NCI-H345 (cell line): Measurements from ENCODE around the gene SART1.

Experiments
- DNase-seq: peaks from one replicate; lab custom pipeline; 2025; lab: John Stamatoyannopoulos, UW

The SART1 gene

DNA sequence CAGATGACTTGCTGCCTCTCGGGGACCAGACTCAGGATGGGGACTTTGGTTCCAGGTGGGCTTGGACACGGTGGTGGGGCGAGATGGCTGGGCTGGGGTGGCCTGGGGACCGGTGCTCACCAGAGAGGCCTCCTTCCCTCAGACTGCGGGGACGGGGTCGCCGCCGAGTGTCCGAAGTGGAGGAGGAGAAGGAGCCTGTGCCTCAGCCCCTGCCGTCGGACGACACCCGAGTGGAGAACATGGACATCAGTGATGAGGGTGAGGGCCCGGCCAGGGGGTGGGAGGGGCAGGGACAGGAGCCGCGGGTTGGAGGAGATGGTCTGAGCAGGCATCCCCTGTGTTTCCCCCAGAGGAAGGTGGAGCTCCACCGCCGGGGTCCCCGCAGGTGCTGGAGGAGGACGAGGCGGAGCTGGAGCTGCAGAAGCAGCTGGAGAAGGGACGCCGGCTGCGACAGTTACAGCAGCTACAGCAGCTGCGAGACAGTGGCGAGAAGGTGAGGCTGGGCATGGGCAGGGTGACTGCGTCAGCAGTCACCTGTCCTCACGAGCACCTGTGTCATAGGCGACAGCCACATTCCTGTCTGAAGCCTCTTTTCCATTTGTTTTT, 5.9 kb downstream of the SART1 start:
- DNase-seq: no peak

DNA sequence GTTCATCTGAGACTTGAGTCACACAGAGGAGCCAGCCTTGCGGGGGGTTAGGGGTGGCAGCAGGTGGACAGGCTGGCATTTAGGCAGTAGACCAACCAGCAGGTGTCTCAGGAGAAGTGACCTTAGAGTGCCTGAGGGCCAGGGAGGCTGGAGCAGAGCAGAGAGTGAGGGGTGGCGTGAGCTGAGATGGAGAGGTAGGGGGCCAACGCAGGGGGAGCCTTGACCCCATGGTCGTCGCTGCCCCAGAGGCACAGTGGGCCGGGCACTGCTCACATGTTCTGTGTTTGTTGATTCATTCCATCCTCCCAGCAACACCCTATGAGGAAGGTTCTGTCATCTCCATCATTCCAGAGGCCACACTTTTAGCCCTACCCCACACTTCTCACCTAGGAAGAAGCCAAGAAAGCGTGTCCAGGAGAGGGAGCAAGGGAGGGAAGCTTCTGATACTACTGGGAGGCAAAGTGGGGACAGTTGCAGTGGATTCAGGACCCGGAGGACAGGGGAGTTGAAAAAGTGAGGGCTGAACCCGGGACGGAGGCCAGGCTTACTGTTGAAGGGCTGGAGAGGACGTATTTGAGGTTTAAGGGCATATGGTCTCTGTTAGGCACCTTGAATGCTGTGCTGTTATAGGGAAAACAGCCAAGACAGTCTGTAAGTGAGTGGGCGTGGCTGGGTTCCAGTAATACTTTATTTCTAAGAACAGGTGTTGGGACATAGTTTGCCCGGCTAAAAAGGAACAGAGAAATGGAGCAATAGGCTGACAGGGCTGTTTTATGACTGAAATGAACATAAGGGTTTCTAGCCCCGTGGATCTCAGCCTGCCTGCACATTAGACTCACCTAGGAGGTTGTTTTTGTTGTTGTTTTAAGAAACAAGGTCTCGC, 7.3 kb downstream of the SART1 start:
- DNase-seq: no peak

DNA sequence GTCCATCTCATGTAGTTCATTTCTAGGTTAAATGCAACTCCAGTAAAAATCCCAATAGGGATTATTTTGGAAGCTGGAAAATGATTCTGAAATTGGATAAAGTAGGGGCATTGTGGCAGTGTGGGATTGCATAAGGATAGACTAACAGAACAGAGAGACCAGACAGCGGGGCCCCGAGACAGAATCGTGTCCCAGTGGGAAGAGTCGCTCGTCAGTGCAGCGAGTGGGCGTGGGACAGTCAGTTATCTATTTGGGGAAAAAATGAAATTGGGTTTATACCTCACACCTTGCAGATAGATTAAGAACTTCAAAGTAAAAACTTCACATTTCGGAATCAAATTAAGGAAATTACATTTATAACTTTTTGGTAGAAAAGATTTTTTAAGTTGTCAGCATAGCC, 10.6 kb downstream of the SART1 start:
- no peak for DNase-seq

DNA sequence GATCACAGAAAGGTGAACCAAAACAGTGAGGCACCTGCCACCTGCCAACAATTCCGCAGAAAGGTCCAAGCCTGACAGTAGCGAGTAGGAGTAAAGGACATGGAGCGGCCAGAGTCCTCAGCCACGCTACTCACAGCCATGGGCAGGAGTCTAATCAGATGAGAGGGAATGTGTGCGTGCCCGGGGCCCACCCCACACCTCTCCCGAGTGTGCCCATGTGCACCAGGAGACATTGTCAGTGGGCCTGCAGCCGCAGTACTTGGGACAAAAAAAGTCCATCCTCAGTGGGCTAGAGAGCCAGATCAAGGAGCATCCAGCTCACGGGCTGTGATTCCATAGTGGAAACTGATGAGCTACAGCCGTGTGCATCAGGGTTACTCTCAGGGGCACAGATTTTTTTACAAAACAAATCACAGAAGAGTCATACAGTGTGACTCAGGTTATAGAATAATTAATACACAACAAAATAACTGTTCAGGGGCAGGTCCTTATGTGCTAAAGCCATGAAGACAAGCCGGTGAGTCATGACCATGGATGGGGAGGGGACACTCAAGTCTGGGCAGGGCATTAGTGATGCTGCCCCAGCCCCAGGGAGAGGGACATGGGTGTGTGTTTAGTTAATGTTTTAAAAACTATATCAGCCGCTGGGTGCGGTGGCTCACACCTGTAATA, 12.0 kb downstream of the SART1 start:
- no peak for DNase-seq

DNA sequence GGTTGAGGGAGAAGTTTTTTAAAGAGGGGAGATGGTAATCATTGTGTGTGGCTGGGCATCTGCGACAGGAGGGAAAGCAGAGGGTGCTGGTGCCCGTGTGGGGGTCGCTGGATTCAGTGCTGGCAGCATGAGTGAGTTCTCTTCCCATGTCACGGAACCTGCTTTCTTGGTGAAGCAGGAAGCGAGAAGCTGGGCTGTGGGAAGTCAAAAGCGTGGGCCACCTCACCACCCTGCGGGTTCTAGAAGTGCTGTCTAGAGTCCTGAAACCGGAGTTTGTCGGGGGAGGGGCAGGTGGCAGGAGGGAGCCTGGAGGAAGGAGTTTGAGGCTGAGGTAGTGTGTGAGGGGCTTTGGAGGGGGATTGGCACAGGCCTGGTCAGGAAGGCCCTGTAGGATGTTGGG, 14.2 kb downstream of the SART1 start:
- DNase-seq: no peak

DNA sequence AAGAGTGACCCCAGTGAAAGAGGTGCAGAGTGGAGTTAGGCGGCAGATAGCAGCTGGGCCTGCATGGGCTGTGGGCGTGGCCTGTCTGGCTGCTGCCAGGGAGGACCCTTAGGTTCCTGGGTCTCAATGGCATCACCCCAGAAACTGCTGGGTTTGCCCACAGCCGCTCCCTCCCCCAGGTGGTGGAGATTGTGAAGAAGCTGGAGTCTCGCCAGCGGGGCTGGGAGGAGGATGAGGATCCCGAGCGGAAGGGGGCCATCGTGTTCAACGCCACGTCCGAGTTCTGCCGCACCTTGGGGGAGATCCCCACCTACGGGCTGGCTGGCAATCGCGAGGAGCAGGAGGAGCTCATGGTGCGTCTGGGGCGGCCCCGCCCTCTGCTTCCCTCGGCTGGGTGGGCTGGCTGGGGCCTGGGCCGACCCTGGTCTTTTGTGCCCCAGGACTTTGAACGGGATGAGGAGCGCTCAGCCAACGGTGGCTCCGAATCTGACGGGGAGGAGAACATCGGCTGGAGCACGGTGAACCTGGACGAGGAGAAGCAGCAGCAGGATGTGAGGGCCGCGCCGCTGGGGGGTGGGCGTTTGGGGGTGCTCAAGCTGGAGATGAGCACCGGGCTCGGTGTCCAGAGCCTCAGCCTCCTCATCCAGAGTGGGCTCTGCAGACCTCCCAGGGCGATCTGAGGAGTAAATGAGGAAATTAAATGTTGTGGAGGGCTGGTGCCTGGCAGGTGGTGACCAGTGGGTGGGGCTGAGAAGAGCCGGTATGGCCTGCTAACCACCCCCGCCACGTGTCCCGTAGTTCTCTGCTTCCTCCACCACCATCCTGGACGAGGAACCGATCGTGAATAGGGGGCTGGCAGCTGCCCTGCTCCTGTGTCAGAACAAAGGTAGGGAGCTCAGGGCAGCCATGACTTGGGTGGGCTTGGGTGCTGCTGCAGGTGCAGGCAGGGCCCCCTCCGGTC, 15.0 kb downstream of the SART1 start:
- DNase-seq: no peak

DNA sequence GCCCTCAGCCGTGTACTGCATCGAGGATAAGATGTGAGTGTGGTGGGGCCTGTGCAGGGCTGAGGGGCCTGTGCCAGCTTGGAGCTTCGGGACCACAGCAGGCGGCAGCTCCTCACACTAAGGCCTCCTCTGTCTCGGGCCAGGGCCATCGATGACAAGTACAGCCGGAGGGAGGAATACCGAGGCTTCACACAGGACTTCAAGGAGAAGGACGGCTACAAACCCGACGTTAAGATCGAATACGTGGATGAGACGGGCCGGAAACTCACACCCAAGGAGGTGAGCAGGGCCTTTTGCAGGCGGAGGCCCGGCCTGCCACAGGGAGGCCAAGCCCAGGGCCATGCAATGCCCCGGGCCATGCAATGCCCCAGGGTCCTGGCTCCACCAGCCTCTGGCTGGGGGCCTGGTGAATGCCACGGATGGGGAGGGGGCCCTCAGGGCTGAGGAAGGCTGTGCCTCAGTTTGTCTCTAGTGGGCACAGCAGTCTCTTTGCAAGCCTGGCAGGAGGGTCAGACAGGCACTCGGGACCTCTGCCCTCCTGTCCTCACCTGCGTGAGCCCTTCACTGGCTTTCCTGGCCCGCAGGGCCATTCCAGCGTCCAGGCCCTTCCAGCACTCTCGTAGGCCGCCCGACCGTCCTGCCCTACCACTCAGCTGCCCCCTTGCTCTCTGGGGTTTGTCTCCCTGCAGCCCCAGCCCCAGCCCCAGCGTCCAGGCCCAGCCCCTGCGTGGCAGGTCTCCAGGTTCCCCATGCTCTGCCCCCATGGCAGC, 16.3 kb downstream of the SART1 start:
- no peak for DNase-seq

DNA sequence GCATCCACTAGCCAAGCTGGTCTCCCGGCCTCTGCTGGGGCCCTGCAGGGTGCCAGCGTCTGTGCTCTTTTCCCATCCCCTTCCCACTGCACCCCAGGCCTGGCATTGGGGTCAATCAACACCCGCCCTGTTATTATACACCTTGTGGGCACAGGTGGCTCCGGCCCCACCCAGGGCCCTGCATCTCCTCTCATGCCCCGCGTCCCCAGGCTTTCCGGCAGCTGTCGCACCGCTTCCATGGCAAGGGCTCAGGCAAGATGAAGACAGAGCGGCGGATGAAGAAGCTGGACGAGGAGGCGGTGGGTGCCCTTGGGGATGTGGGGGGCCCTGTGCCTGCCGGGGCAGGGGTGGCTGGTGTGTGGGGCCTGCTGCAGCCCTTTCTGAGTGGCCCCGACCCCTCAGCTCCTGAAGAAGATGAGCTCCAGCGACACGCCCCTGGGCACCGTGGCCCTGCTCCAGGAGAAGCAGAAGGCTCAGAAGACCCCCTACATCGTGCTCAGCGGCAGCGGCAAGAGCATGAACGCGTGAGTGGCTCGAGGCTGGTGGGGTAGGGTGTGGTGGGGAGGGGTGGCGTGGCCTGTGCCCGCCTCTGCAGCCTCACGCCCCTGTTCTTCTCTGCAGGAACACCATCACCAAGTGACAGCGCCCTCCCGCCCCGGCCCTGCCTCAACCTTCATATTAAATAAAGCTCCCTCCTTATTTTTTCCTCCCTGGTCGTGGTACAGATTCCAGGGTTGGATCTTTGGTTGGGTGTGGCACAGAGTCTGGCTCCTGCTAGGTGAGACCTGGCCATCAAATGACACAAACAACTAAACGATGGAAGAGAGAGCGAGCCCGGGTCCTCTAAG, 17.1 kb downstream of the SART1 start:
- no peak for DNase-seq

DNA sequence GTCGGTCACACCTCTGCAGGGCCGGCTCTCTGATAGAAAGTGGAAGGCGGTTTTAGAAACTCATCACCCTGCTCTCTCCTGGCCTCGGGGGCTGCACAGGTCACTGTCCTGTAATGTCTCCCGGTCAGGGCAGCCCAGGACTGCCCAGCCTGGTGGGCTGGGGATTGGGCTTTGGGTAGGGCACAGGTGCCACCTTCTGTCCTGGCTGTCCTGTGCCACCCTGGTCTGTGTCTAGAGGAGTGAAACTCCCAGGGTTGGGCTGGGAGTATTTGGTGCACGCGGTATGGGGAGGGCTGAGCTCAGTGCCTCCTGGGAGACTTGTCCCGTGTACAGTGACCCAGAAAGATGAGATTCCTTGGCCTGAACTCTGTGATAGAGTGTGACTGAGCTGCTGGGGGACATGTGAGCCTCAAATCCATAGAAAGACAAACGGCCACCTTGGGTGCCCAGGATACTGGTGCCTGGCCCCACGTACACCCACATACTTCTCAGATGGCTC, 17.8 kb downstream of the SART1 start:
- DNase-seq: no peak

DNA sequence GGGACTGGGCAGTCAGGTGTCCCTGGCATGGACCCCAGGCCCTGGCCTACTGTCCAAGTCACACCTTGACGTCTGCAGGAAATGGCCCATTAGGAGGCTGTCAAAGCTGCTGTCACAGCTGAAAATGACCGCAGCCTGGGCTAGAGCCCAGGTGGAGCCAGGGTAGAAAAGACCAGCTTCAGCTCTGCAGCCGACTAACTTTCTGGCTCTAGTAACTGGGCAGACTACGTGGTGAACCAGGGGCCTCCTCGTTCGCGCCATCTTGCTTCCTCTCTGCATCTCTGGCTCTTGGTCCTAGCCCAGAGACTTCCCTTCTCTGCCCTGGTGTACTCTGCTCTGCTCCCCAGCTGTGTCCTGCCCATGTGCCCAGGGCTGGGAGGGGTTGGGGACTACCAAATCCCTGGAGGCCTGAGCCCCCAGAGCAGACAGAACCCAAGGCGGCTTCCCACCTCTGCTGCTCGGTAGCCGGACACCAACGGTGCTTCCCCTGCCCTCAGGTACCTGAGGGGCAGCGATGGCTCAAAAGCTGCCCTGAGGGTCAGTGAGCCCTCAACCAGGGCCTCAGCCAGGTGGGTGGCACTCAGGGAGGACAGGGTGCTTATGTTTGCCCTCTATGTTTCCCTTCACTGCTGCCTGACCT, 19.7 kb downstream of the SART1 start:
- no peak for DNase-seq

DNA sequence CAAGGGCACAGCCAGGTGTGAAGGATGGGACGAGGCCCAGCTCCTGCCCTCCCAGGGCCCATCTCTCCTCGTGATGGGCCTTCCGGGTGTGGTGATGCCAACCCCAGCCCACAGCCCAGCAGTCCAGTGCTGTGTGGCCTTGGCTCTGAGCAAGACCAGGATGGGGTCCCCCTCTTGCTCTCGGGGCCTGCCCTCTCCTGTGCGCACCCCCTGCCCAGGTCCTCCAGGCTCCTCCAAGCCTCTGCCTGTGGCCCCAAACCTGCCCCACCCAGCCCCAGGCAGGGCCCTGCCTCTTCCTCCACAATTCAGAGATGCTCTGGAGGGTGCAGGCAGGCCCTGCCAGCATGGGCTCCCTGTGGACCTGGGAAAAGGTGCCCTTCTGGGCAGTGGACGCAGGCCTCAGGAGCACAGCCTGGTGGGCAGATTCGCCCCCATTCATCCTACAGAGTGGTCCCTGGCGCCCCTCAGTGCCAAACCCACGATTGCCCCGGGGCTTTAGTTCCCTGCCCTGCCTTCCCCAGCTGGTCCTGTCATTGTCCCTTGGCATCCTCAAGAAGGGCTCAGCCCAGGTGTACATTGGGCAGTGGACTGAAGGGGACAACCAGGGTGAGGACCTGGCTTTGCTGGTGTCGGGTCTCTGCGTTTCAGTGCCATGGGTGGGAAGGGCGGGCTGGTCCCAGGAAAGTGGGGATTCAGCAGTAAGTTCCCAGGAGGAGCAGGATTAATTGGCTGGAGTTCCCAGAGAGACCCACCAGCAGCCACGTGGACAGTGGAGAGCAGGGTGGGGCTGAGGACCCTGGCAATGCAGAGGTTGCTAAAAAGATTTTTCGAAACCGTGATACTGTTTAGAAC, 20.7 kb downstream of the SART1 start:
- DNase-seq: no peak

DNA sequence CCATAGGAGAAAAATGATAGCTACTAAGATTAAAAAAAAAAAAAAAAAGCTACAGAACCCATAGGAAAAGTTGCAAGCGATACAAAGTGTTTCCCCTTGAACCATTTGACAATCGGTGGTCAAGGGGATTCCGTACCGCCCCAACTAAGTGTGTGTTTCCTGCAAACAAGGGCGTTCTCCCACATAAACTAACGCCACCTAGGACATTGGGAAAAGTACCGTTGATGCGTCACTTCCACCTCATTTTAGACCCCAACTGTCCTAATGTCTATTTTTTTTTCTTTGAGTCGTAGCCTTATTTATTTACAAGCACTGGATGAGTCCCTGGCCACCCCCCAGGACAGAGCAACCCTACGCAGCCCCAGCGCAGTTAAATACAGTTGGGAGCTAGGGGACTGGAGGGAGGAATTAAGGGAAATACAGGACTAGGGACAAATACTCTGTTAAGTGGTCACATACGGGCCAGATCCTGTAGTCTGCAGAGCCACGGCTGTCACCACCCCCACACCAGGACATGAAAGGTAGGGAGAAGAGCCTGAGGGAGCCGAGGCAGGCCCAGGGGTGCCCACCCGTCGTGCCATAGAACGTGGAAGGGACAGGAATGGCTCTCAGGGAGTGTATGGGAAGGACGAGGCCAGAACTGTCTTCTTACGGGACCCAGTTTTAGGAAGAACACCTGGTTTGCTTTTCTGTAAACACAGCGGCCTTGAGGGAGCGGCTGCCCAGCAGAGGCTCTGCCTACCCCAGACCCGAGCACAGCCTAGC, 21.5 kb downstream of the SART1 start:
- DNase-seq: no peak

DNA sequence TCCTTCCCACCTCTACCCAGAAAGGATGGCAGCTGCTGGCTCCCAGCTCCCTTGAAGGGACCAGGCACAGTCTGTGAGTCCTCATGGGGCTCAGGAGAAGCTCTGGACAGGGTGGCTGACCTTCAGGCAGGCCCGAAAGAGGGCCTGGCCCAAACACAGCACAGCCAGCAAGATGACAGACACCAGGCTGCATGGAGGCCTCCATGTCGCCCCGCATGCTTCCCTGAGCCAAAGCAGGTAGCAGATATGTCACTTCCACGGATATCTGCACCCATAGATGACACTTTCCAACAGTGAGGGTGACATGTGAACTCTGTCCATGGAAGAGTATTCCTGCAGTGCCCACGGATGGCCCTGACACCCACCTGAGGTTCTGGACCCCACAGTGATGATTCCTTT, 22.1 kb downstream of the SART1 start:
- DNase-seq: no peak

DNA sequence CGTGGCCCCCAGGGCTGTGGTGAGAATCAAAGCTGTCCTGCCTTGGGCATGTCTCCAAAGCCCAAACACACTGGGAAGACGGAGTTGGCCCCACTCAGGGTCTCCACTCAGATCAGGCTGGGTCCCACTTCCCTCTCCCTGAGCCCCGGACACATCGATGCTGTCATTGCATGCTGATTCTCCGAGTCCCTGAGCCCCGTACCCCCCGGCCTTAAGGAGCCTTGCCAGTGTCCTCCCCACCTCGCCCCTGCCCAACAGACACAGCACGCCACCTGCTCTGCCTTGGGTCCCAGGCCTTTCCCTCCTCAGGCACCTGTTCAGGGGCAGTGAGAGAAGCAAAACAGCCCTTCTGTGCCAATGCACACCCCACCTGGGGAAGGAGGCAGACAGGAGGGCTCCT, 25.8 kb downstream of the SART1 start:
- no peak for DNase-seq

DNA sequence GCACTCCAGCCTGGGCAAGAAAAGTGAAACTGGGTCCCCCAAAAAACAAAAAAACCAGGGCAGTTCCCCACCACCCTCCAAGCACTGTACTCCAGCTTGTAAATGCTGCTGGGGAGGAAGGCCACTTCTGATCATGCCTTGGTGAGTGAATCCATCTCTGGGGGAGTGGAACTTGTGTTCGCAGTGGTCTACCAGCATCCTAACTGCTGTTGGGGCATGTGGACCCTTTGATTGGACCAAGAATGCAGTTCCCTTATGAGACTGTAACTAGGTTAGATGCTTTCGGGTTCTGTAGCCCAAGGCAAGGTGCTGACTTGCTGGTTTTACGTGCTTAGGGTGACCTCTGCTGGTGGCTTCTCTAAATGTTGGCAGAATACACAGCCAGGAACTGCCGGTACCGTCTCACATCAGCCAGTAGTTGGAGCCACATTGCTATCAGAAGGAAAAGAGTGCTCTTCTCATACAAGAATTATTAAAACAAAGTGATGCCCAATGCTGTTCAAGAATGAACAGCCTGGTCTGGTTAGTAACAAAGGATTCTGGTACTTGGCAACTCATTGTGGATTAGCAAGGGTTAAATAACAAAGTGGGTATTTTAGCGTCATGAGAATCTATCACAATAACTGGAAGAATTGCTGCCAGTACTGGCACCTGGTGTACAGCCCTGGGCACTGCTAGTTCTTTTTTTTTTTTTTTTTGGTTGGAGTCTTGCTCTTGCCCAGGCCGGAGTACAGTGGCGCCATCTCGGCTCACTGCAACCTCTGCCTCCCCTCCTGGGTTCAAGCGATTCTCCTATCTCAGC, 27.5 kb downstream of the SART1 start:
- DNase-seq: peak; percentile 90

DNA sequence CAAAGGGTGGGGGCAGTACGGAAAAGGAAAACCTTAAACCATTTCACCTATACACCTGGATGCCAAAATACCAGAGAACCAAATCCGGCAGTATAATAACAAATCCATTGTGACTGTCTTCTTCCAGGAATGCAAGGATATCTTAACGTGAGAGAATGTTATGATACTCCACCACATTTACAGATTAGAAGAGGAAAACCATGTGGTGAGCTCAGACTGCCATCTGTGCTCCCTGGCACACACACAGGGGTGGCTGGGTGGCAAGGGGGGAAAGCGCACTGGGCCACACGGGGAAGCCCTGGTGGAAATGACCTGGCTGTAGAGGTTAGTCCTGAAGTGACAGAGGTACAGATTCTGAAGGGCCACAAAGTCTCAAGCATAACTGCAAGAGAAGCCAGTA, 30.5 kb downstream of the SART1 start:
- DNase-seq: no peak

DNA sequence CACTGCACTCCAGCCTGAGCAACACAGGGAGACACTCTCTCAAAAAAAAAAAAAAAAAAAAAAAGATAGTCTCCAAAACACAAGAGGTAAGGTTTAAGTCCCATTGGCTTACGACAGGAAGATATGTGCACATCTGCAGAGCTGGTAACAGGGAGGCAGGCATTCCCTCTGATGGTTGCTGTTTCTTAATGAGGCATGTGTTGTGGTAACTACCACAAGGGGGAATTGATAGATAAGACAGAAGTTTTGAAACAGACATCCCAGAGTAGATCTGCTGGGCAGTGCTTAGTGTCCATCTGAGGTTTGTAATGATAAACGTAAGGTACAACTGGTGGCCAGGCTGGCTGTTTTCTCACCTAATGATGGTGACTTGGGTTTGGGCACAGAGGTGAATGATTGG, 35.8 kb downstream of the SART1 start:
- DNase-seq: no peak
